Cerebellar nuclear complex (tissue), 1 donor: Measurements from ENCODE around the gene EID1.
"Not testable (repeated sequence)": the region's sequence is repeated elsewhere in the genome, so short reads cannot be mapped to it uniquely, and the experiment has no call there.

ENCODE experiments used
- DNase-seq, 2 experiments: peaks; one replicate each; lab custom pipeline; 2025; lab: John Stamatoyannopoulos, UW

EID1 gene

GRCh38 chr15:48910554-48910953 lies 32.6 kb downstream of the EID1 start:
- DNase-seq = not testable (repeated sequence)

GRCh38 chr15:48913141-48913540 lies 35.2 kb downstream of the EID1 start:
- no peak for DNase-seq

GRCh38 chr15:48914717-48915116 lies 36.8 kb downstream of the EID1 start:
- no peak for DNase-seq

GRCh38 chr15:48915861-48916260 lies 37.9 kb downstream of the EID1 start:
- DNase-seq = no peak

- DNase-seq = no peak
These were observed 38.8 kb downstream of the EID1 start for GRCh38 chr15:48916721-48917120.

GRCh38 chr15:48922046-48922445 lies 44.1 kb downstream of the EID1 start:
- DNase-seq = no peak

- DNase-seq = no peak
These were observed 46.8 kb downstream of the EID1 start for GRCh38 chr15:48924528-48925393.

- DNase-seq = no peak
These were observed 47.8 kb downstream of the EID1 start for GRCh38 chr15:48925714-48926223.

GRCh38 chr15:48928877-48929538 lies 51.1 kb downstream of the EID1 start:
- no peak for DNase-seq

GRCh38 chr15:48929661-48930060 lies 51.7 kb downstream of the EID1 start:
- DNase-seq = no peak
